NCI-H187 treated with DMSO at 0.1 percent for 48 hours (cell line): ENCODE data around the gene NCOA7.
"Not testable (repeated sequence)": the region's sequence is repeated elsewhere in the genome, so short reads cannot be mapped to it uniquely, and the experiment has no call there.

Experiments used
- DNase-seq: peaks from one replicate; lab custom pipeline; 2025; lab: John Stamatoyannopoulos, UW

The NCOA7 gene

GRCh38 chr6:125945378-125946141, 154.8 kb downstream of the NCOA7 start:
- no peak for DNase-seq

GRCh38 chr6:125947615-125948014, 156.9 kb downstream of the NCOA7 start:
- DNase-seq: no peak

- DNase-seq: no peak
Observed at GRCh38 chr6:125948455-125948854, 157.7 kb downstream of the NCOA7 start.

- no peak for DNase-seq
Observed at GRCh38 chr6:125949069-125949468, 158.3 kb downstream of the NCOA7 start.

GRCh38 chr6:125950293-125950692, 159.5 kb downstream of the NCOA7 start:
- no peak for DNase-seq

- DNase-seq: not testable (repeated sequence)
Observed at GRCh38 chr6:125950716-125951115, 160.0 kb downstream of the NCOA7 start.

- DNase-seq: no peak
Observed at GRCh38 chr6:125951323-125951722, 160.6 kb downstream of the NCOA7 start.

- DNase-seq: no peak
Observed at GRCh38 chr6:125952764-125953501, 162.2 kb downstream of the NCOA7 start.

GRCh38 chr6:125953502-125953875, 162.7 kb downstream of the NCOA7 start:
- DNase-seq: no peak

GRCh38 chr6:125954735-125955339, 164.1 kb downstream of the NCOA7 start:
- DNase-seq: no peak

GRCh38 chr6:125955973-125956372, 165.2 kb downstream of the NCOA7 start:
- no peak for DNase-seq

- peak; percentile 56 for DNase-seq
Observed at GRCh38 chr6:125956506-125957390, 166.0 kb downstream of the NCOA7 start, which contains the start of gene HINT3. HINT3 (plus strand) TSS chr6:125956770; CDS start chr6:125956978, 208 bp downstream.

GRCh38 chr6:125957391-125957693, 166.6 kb downstream of the NCOA7 start:
- no peak for DNase-seq

GRCh38 chr6:125957845-125958244, 167.1 kb downstream of the NCOA7 start:
- DNase-seq: no peak

- DNase-seq: no peak
Observed at GRCh38 chr6:125959041-125959440, 168.3 kb downstream of the NCOA7 start.

- no peak for DNase-seq
Observed at GRCh38 chr6:125961117-125961516, 170.4 kb downstream of the NCOA7 start.

- no peak for DNase-seq
Observed at GRCh38 chr6:125962900-125963497, 172.2 kb downstream of the NCOA7 start.

GRCh38 chr6:125963817-125964216, 173.1 kb downstream of the NCOA7 start:
- DNase-seq: no peak

- no peak for DNase-seq
Observed at GRCh38 chr6:125966569-125966968, 175.8 kb downstream of the NCOA7 start.

GRCh38 chr6:125968493-125968892, 177.7 kb downstream of the NCOA7 start:
- no peak for DNase-seq

- DNase-seq: no peak
Observed at GRCh38 chr6:125970760-125971159, 180.0 kb downstream of the NCOA7 start.

- not testable (repeated sequence) for DNase-seq
Observed at GRCh38 chr6:125972478-125972877, 181.7 kb downstream of the NCOA7 start.
